Measurements from ENCODE around the gene TPR.

- TF ChIP-seq, protein P1, sequence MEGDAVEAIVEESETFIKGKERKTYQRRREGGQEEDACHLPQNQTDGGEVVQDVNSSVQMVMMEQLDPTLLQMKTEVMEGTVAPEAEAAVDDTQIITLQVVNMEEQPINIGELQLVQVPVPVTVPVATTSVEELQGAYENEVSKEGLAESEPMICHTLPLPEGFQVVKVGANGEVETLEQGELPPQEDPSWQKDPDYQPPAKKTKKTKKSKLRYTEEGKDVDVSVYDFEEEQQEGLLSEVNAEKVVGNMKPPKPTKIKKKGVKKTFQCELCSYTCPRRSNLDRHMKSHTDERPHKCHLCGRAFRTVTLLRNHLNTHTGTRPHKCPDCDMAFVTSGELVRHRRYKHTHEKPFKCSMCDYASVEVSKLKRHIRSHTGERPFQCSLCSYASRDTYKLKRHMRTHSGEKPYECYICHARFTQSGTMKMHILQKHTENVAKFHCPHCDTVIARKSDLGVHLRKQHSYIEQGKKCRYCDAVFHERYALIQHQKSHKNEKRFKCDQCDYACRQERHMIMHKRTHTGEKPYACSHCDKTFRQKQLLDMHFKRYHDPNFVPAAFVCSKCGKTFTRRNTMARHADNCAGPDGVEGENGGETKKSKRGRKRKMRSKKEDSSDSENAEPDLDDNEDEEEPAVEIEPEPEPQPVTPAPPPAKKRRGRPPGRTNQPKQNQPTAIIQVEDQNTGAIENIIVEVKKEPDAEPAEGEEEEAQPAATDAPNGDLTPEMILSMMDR (IDR thresholded peaks at IDR 0.05): no peak
- TF ChIP-seq EZH2 (IDR thresholded peaks at IDR 0.05): no peak
- TF ChIP-seq EZH2phosphoT487 (IDR thresholded peaks at IDR 0.05): no peak
Measured at GRCh38 chr1:186272486-186272885, 102.6 kb downstream of the TPR start.
